ENCODE measurements around the gene SPP1. TPM values are rescaled to one million over a fixed set of nuclear protein-coding genes. Genes with fewer than 3 reads are reported as not detected.
"Not testable (repeated sequence)": the region's sequence is repeated elsewhere in the genome, so short reads cannot be mapped to it uniquely, and the experiment has no call there.

The SPP1 gene
- 1,528 and 1,619 TPM in 2 replicates for total RNA-seq (2014; rRNA removed; shearing (Covaris generic))
- 1,782 and 1,822 TPM in 2 replicates for polyA plus RNA-seq (2014; cell fraction: nucleus; rRNA removed)

- peak; percentile 84 for DNase-seq (ENCODE audit: extremely low read depth, low read depth)
Measured at GRCh38 chr4:87975466-87975865, at the start of gene SPP1. SPP1 (plus strand) TSS chr4:87975714; CDS start chr4:87976896, 1,182 bp downstream.

GRCh38 chr4:87926554-87927098 is 48.9 kb upstream of the SPP1 start:
- DNase-seq (ENCODE audit: extremely low read depth, low read depth): no peak

- DNase-seq (ENCODE audit: extremely low read depth, low read depth): no peak
Measured at GRCh38 chr4:87930629-87931028, 44.9 kb upstream of the SPP1 start.

DNA sequence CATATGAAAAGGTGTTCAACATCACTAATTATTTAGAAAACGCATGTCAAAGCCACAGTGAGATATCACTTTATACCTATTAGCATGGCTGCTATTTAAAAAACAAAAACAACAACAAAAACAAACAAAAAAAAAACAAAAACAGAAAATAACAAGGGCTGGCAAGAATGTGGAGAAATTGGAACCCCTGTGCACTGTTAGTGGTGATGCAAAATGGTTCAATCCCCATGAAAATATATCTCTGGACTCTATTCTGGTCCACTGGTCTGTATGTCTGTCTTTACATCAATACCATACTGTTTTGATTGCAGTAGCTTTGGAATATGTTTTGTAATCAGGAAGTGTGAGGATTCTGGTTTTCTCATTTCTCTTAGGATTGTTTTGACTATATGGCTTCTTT is 43.6 kb upstream of the SPP1 start:
- no peak for DNase-seq (ENCODE audit: extremely low read depth, low read depth)

- no peak for DNase-seq (ENCODE audit: extremely low read depth, low read depth)
Measured at GRCh38 chr4:87932718-87933141, 42.8 kb upstream of the SPP1 start.

- DNase-seq (ENCODE audit: extremely low read depth, low read depth): no peak
Measured at GRCh38 chr4:87933337-87933736, 42.2 kb upstream of the SPP1 start.

- DNase-seq (ENCODE audit: extremely low read depth, low read depth): no peak
Measured at GRCh38 chr4:87934157-87934704, 41.3 kb upstream of the SPP1 start.

GRCh38 chr4:87934973-87935372 is 40.5 kb upstream of the SPP1 start:
- DNase-seq (ENCODE audit: extremely low read depth, low read depth): no peak

- DNase-seq (ENCODE audit: extremely low read depth, low read depth): not testable (repeated sequence)
Measured at GRCh38 chr4:87935954-87936353, 39.6 kb upstream of the SPP1 start.

DNA sequence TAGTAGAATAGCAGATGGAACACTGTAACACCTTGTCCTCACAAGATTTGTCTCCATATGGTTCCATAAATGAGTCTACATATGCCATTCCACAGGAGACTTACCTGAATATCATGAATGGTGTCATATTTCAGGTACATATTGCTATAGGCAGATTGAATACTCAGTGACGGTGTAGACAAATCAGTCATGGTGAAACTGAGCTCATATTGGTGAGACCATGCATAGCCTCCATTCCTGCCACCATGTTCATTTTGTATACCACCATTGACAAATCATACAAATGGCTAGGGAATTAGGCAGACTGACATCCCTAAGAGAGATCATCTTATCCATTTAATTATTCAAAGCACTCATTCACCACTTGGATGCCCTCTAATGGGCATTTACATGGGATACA is 38.0 kb upstream of the SPP1 start:
- DNase-seq (ENCODE audit: extremely low read depth, low read depth): no peak

- DNase-seq (ENCODE audit: extremely low read depth, low read depth): no peak
Measured at GRCh38 chr4:87938746-87939145, 36.8 kb upstream of the SPP1 start.

- no peak for DNase-seq (ENCODE audit: extremely low read depth, low read depth)
Measured at GRCh38 chr4:87939978-87940690, 35.4 kb upstream of the SPP1 start.

- DNase-seq (ENCODE audit: extremely low read depth, low read depth): not testable (repeated sequence)
Measured at GRCh38 chr4:87940809-87941208, 34.7 kb upstream of the SPP1 start.

- DNase-seq (ENCODE audit: extremely low read depth, low read depth): no peak
Measured at GRCh38 chr4:87941537-87942392, 33.7 kb upstream of the SPP1 start.

- no peak for DNase-seq (ENCODE audit: extremely low read depth, low read depth)
Measured at GRCh38 chr4:87943660-87944149, 31.8 kb upstream of the SPP1 start.

GRCh38 chr4:87944967-87945366 is 30.5 kb upstream of the SPP1 start:
- no peak for DNase-seq (ENCODE audit: extremely low read depth, low read depth)

- no peak for DNase-seq (ENCODE audit: extremely low read depth, low read depth)
Measured at GRCh38 chr4:87946766-87947165, 28.7 kb upstream of the SPP1 start.

DNA sequence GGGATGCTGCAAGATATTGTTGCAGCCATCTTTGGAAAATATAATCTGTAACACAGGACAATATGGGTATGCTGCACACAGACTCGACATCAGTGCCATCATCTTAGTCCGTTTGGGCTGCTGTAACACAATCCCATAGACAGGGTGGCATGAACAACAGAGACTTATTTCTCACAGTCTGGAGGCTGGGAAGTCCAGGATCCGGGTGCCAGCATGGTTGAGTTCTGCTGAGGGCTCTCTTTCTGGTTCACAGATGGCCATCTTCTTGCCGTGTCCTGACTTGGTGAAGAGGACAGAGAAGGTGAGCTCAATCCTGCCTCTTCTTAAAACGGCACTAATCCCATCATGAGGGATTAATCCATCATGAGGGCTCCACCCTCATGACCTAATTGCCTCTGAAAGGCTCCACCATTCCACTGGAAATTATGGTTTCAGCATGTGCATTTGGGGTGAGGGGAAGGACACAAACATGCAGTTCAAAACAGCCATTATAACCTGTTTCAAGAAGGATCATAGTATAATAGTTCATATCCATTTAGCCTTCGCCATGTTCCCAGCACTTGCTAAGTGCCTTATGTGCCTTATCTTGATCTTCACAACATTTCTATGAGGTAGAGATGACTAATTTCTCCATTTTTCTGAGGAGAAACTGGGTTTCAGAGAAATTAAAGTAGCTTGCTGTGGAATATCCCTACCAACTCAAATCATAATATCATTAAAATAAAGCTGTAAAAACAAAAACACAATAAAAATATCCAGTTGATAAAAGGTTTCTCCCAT is 27.9 kb upstream of the SPP1 start:
- no peak for DNase-seq (ENCODE audit: extremely low read depth, low read depth)

- no peak for DNase-seq (ENCODE audit: extremely low read depth, low read depth)
Measured at GRCh38 chr4:87949961-87950360, 25.6 kb upstream of the SPP1 start.

- no peak for DNase-seq (ENCODE audit: extremely low read depth, low read depth)
Measured at GRCh38 chr4:87950493-87950892, 25.0 kb upstream of the SPP1 start.

All from NCI-H460 (cell line).